Daoy (cell line): ENCODE measurements around the gene ATRN. TPM values are rescaled to one million over a fixed set of nuclear protein-coding genes. Genes with fewer than 3 reads are reported as not detected.

Source experiments
- DNase-seq: peaks from one replicate; pipeline ENCODE4 v3.0.0-alpha.2; 2015; ENCODE audit warnings: low read depth
- total RNA-seq: library from RNA; depleted of rRNA; stranded (reverse); fragments of >200 nt; shearing (Covaris generic); gene quantifications from 2 replicates; pipeline ENCODE4 v1.2.3, GENCODE V29; 2014

Gene ATRN
- total RNA-seq, 1 experiment from 2014 or later, result 11.1 TPM

- no peak for DNase-seq
Measured at GRCh38 chr20:3674995-3675900, 204.4 kb downstream of the ATRN start.

GRCh38 chr20:3677733-3678132 lies 206.9 kb downstream of the ATRN start:
- no peak for DNase-seq

GRCh38 chr20:3678198-3678597 lies 207.4 kb downstream of the ATRN start:
- DNase-seq, result no peak

- no peak for DNase-seq
Measured at GRCh38 chr20:3678856-3679720, 208.3 kb downstream of the ATRN start.

- peak; percentile 55 for DNase-seq
Measured at GRCh38 chr20:3679749-3680700, 209.2 kb downstream of the ATRN start.

- no peak for DNase-seq
Measured at GRCh38 chr20:3680701-3681351, 210.0 kb downstream of the ATRN start.

- no peak for DNase-seq
Measured at GRCh38 chr20:3681352-3681930, 210.6 kb downstream of the ATRN start.

GRCh38 chr20:3681931-3682781 lies 211.3 kb downstream of the ATRN start, which contains the start of gene ADAM33:
Gene ADAM33 (minus strand): TSS chr20:3682010. CDS start chr20:3682004, 6 bp downstream.
- no peak for DNase-seq

GRCh38 chr20:3685341-3685740 lies 214.5 kb downstream of the ATRN start:
- no peak for DNase-seq

GRCh38 chr20:3686421-3686820 lies 215.6 kb downstream of the ATRN start:
- DNase-seq, result no peak

GRCh38 chr20:3686867-3687321 lies 216.1 kb downstream of the ATRN start:
- DNase-seq, result peak; percentile 70

GRCh38 chr20:3687655-3688054 lies 216.8 kb downstream of the ATRN start:
- DNase-seq, result peak; percentile 54

GRCh38 chr20:3689978-3690377 lies 219.2 kb downstream of the ATRN start:
- no peak for DNase-seq

GRCh38 chr20:3690413-3690812 lies 219.6 kb downstream of the ATRN start:
- no peak for DNase-seq

GRCh38 chr20:3691306-3691705 lies 220.5 kb downstream of the ATRN start:
- DNase-seq, result no peak

GRCh38 chr20:3691897-3692296 lies 221.1 kb downstream of the ATRN start:
- DNase-seq, result no peak

- DNase-seq, result no peak
Measured at GRCh38 chr20:3692706-3693294, 222.0 kb downstream of the ATRN start.

- no peak for DNase-seq
Measured at GRCh38 chr20:3693376-3693775, 222.6 kb downstream of the ATRN start.

GRCh38 chr20:3694864-3695263 lies 224.0 kb downstream of the ATRN start:
- DNase-seq, result no peak
